GM12874 (cell line): ENCODE results near the gene ANKRD50.

Experiments
- TF ChIP-seq, protein P1 (sequence below): IDR thresholded peaks from 2 replicates; pipeline ENCODE4 v1.5.1; 2011; ENCODE audit warnings: low read depth, mild to moderate bottlenecking, control low read depth, low read length, moderate library complexity; ENCODE audit not compliant: insufficient read depth

The ANKRD50 gene

DNA sequence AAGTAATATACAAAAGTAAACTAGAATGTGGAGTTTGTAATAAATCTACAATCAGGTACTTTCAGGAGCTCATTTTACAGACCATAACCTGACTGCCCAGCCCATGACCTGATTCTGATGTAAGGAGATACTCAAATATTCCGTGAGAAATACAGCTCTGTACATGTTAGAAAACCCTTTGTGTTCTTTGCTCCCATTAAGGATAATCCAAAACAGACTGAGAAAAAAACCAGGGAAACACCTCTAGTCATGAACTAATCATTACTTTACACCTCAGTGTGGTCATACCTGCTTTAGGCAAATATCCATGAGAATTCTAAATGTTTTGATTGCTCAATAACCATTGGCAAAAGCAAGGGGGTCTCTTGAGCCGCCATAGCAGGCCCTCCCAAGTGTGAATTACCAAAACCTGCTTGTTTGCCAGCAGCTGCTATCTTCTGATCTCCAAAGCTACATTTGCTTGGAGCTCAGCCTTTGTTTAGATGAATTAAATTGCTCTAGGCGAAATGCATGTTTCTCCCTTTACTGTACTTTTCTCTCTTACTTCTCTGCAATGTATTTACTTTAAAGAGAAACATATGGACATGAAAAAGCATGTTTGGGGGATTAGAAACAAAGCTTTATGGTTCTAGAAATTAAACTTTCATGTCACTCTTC lies 79.1 kb downstream of the ANKRD50 start:
- TF ChIP-seq, protein P1, sequence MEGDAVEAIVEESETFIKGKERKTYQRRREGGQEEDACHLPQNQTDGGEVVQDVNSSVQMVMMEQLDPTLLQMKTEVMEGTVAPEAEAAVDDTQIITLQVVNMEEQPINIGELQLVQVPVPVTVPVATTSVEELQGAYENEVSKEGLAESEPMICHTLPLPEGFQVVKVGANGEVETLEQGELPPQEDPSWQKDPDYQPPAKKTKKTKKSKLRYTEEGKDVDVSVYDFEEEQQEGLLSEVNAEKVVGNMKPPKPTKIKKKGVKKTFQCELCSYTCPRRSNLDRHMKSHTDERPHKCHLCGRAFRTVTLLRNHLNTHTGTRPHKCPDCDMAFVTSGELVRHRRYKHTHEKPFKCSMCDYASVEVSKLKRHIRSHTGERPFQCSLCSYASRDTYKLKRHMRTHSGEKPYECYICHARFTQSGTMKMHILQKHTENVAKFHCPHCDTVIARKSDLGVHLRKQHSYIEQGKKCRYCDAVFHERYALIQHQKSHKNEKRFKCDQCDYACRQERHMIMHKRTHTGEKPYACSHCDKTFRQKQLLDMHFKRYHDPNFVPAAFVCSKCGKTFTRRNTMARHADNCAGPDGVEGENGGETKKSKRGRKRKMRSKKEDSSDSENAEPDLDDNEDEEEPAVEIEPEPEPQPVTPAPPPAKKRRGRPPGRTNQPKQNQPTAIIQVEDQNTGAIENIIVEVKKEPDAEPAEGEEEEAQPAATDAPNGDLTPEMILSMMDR = no peak

DNA sequence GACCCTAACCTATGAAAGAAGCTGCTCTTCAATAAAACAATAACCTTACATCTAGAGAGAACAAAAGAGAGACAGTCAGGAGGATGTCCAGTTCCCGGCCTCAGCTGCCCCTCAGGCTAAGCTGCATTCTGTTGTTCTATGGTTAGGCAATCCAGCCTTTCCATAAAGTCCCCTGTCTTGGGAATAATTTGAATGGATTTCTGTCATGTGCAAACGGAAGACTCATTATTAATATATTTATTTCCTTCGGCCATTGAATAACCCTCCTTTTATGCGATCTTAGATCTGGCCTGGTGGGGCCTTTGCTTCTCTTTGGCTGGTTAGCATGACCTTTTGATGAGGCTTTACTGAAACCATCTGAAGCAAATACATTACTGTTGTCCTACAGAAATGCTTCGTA lies 80.1 kb downstream of the ANKRD50 start:
- TF ChIP-seq, protein P1 = no peak

DNA sequence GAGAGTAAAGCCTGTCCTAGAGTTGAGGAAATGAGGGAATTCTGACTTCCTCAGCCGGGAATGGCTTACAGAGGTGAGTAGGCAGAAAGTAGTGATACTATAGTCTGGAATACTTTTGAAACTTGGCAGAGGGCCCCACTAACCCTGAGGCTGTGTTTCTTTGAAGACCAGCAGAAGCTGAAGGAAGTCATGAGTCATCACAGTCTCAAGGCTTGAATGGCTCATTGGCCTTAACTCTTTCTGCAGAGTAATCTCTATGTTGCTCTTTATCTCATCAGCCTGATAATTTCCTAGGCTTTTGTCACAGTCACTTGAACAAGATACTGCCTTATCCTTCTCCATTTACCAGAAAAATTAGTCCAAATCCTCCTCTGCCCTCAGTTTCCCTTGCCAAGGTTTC lies 80.8 kb downstream of the ANKRD50 start:
- TF ChIP-seq, protein P1 = no peak

DNA sequence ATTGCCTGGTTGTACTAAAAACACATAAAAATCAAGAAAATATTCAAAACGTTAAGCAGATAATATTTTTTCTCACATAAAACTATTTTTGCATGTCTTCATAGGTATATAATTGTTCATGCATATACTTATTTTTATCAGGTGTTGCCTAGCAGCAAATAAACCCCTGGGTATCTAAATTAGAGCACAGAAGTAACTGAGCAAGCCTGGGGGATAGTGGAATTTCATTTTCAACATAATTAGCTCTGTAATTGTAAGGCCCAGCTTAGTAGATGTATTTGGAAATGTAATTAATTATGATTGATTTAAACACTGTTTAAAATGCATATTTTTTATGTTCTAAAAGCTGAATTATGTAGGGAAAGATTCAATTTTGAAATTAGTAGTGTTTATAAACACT lies 82.9 kb downstream of the ANKRD50 start:
- TF ChIP-seq, protein P1 = no peak
